Uterus (tissue), 2 donors: ENCODE measurements around the gene FLNB.
"Not testable (repeated sequence)": the region's sequence is repeated elsewhere in the genome, so short reads cannot be mapped to it uniquely, and the experiment has no call there.

Source experiments
- POLR2A ChIP-seq, 2 donors: fragments of 450-650 bp; IDR thresholded peaks; one replicate each; pipeline ENCODE4 v1.6.1; 2016; ENCODE audit warnings: antibody characterized with exemption in 2 of 2, mild to moderate bottlenecking in 1 of 2, moderate library complexity in 1 of 2
- TF ChIP-seq, protein P1 (sequence below), 4 experiments: fragments of 200-600 bp in 2 of 4; fragments of 450-650 bp in 2 of 4; sonication (generic) in 2 of 4; IDR thresholded peaks; one replicate each; pipeline ENCODE4 v1.5.1; 2016 to 2019; ENCODE audit warnings: antibody characterized with exemption in 4 of 4, mild to moderate bottlenecking in 2 of 4, moderate library complexity in 1 of 4

DNA sequence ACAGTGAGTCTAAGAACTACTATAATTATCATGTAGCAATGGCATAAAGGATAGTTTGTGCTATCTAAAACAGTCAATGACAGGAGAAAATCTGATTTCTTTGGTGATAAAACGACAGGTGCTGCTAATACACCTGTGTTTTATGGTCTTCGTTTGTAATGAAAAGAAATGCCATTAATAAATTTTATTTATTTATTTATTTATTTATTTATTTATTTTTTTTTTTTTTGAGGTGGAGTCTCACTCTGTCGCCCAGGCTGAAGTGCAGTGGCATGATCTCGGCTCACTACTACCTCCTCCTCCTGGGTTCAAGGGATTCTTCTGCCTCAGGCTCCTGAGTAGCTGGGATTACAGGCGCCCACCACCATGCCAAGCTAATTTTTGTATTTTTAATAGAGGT is 47.7 kb downstream of the FLNB start:
- TF ChIP-seq, protein P1, sequence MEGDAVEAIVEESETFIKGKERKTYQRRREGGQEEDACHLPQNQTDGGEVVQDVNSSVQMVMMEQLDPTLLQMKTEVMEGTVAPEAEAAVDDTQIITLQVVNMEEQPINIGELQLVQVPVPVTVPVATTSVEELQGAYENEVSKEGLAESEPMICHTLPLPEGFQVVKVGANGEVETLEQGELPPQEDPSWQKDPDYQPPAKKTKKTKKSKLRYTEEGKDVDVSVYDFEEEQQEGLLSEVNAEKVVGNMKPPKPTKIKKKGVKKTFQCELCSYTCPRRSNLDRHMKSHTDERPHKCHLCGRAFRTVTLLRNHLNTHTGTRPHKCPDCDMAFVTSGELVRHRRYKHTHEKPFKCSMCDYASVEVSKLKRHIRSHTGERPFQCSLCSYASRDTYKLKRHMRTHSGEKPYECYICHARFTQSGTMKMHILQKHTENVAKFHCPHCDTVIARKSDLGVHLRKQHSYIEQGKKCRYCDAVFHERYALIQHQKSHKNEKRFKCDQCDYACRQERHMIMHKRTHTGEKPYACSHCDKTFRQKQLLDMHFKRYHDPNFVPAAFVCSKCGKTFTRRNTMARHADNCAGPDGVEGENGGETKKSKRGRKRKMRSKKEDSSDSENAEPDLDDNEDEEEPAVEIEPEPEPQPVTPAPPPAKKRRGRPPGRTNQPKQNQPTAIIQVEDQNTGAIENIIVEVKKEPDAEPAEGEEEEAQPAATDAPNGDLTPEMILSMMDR (IDR thresholded peaks at IDR 0.05): not testable (repeated sequence)
- TF ChIP-seq POLR2A (IDR thresholded peaks at IDR 0.05): not testable (repeated sequence)
